GM21360 (cell line): ENCODE results near the gene CORIN.
"Not testable (repeated sequence)": the region's sequence is repeated elsewhere in the genome, so short reads cannot be mapped to it uniquely, and the experiment has no call there.

ENCODE experiments used
- ATAC-seq: cut with Tn5 transposase; IDR thresholded peaks from one replicate; pipeline ENCODE4 v1.9.1; 2021; ENCODE audit warnings: mild to moderate bottlenecking, moderate library complexity; ENCODE audit not compliant: unreplicated experiment

Gene CORIN

DNA sequence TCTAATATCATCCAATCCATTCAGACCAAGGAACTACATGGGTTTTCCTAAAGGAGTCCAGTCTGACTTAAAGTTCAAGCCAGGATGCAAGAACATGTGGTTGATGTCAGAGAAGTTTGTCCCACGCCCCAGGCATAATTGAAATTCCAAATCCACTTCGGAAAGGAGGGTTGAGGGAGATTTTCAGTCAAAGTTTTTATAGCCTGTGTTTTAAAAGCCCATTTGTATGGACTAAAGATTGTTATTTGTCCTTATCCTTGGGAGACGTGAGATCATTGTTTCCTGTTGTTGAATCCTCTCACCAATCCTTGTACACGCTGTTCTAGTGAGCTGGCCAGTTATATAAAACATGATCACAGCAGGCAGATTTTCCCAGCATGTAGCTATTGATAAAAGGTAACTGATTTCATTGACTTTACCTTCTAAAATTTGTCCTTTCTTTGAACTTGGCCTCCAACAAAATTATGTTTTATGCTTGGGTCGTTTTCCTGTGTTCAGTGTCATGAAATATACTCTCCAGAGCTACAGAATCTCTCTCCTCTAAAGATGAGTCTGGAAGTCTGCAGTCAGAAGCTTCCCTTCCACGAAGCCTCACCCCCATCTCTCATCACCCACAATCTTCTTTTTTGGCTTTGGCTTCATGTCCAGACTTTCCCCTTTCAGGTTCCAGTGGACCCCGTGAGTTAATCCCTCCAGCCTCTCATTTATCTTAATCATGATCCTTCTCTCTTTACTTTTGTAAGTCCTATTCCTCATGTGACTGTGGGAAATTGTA is 259.9 kb downstream of the CORIN start:
- ATAC-seq, result no peak

DNA sequence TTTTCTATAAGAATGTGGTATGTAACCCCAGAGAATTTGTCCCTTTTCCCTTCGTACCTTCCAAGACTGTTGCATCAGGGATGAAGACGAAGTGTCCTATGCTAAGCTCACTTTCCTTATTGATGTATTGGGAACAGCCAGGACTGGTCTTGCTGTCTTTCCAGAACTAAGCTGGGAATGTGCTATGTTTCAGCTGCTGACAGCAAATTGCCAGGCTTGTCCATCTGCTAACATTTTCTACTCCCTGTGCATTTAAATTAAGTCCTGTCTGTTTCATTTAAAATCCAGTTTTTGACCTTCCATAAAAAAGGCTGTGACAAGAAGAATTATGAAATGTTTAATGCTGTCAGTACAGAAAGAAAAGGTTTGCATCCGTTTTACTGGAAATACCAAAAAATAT is 264.9 kb downstream of the CORIN start:
- no peak for ATAC-seq

DNA sequence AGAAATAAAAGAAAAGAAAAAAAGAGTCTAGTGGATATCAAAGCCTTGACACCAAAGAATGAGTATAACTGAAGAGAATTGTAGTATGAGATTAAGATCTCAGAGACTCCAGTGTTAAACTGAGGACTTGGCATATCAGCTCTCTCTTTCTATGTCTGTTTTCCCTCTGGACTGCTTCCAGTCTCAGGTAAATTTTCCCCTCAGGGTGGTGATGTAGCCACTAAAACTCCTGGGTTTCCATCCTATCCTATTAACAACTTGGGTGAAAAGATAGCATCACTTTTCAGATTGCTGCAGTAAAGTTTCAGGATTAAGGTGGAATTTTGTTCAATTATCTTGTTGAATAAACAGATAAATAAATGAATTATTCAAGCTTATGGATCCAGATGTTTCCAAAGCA is 267.1 kb downstream of the CORIN start:
- ATAC-seq, result no peak

- no peak for ATAC-seq
Measured at GRCh38 chr4:47567511-47567910, 270.4 kb downstream of the CORIN start.

GRCh38 chr4:47566969-47567368 is 270.9 kb downstream of the CORIN start:
- ATAC-seq, result no peak

- ATAC-seq, result no peak
Measured at GRCh38 chr4:47566566-47566965, 271.3 kb downstream of the CORIN start.

- no peak for ATAC-seq
Measured at GRCh38 chr4:47562297-47562696, 275.6 kb downstream of the CORIN start.

GRCh38 chr4:47561331-47561730 is 276.5 kb downstream of the CORIN start:
- no peak for ATAC-seq

DNA sequence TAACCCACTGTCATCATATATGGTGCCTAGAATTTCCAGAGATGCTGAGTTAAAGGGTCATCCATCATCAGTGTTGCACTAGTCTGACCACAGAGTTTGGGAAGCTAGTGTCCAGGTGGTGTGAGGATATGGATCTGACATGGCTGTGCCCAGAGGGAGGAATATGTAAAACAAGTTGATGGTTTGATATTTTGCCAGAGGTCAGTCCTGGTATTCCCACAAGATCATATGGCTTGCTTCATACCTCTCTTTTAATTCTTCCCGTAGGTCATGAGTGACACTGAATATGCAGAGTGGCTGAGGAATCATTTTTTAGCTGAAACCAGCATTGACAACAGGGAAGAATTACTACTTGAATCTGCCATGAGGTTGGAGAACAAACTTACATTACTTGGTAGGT is 277.2 kb downstream of the CORIN start:
- ATAC-seq, result no peak

DNA sequence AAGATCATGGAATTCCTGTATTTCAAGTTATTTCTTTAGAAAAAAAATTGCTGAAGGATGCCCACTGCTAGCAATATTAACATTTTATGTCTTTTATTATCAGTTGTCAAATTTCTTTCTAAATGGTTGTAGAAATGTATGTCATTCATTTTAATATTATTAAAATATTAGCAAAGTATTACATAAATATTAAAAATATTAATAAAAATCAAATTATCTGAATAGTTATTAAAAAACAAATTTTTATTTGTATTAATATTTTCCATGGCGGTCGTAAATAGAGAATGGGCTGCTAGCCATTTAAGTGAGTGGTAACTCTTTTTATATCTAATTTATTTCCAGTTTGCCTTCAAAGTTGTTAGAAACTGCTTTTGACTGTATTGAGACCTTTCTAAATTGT is 280.6 kb downstream of the CORIN start:
- ATAC-seq, result no peak

- ATAC-seq, result not testable (repeated sequence)
Measured at GRCh38 chr4:47555920-47556319, 281.9 kb downstream of the CORIN start.

- ATAC-seq, result no peak
Measured at GRCh38 chr4:47553329-47554125, 284.3 kb downstream of the CORIN start.

GRCh38 chr4:47551682-47552081 is 286.2 kb downstream of the CORIN start:
- no peak for ATAC-seq

DNA sequence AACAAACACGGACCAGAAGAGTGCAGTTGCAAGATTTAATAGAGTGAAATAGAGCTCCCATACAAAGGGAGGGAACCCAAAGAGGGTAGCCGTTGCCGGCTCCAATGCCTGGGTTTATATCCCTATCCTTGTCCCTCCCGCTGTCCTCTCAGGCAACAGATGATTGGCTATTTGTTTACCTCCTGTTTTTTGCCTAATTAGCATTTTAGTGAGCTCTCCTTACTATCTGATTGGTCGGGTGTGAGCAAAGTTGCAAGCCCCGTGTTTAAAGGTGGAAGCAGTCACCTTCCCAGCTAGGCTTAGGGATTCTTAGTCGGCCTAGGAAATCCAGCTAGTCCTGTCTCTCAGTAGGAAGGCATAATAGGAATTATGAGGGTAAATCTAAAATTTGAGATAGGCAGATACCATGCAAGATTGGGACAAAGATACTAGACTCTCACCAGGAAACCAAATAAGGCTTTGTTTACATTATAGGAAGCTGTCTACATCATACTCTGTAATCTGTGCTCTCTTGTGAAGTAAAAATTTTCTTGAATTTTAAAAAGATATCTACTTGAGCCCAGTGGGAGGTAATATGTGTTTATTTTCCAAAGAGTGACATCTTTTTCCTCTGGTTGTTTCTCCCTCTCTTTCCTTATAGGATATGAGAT is 286.8 kb downstream of the CORIN start:
- no peak for ATAC-seq

GRCh38 chr4:47550357-47550756 is 287.5 kb downstream of the CORIN start:
- ATAC-seq, result not testable (repeated sequence)
